ENCODE results near the gene PRF1.
"Not testable (repeated sequence)": the region's sequence is repeated elsewhere in the genome, so short reads cannot be mapped to it uniquely, and the experiment has no call there.

DNA sequence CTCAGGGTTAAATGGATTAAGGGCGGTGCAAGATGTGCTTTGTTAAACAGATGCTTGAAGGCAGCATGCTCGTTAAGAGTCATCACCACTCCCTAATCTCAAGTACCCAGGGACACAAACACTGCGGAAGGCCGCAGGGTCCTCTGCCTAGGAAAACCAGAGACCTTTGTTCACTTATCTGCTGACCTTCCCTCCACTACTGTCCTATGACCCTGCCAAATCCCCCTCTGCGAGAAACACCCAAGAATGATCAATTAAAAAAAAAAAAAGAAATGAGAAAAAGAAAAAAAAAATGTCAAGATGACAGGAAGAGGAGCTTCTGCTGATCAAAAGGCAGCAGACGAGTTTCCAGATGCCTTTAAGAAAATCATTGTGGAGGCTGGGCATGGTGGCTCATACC is 29.2 kb upstream of the PRF1 start:
- TF ChIP-seq CTCF, POLR2AphosphoS5, POLR2A (IDR thresholded peaks at IDR 0.05): not testable (repeated sequence)
